ENCODE results near the gene JAKMIP3.

The JAKMIP3 gene

GRCh38 chr10:132097609-132098377, 32.0 kb downstream of the JAKMIP3 start:
- DNase-seq (ENCODE audit: low read depth in 2 of 2): no peak

DNA sequence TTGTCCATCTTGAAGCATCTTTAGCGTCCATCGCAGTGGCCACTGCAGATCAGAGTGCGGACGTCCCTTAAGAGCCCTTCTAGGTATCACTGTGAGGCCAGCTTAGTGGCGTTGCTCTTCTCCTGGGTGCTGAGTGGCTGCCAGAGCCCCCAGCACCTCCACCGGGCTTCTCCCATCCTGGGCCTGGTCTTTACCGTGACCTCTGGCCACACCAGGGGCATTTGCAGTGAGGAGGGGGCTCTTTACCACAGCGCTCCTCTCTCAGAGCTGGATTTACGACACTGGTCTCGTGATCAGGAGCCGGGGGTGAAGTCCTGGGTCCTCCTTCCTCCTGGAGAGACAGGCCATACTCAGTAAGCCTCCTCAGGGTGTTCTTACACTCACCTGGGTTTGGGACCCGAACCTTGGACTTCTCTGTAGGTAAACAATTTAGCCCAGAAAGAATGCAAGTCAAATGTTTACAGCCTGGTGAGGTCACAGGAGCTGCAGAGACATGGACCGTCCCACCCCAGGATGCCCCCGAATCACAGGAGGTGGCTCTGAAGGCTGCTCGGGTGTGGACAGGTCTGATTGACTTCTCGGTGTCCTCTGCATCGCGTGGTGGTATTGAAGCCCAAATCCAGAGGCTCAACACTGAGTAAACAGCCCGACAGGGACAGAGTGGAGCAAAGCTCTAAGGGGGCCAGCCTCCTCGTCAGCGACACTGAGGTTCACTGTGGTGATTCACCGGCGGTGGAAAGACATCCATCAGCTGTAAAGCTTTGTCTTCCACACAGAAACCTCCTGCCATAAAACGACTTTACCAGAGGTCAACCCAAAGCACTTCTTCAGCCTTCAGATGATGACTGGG, 33.0 kb downstream of the JAKMIP3 start:
- DNase-seq (ENCODE audit: low read depth in 2 of 2): no peak

GRCh38 chr10:132099389-132100090, 33.8 kb downstream of the JAKMIP3 start:
- DNase-seq (ENCODE audit: low read depth in 2 of 2): no peak

GRCh38 chr10:132100091-132100481, 34.3 kb downstream of the JAKMIP3 start:
- DNase-seq (ENCODE audit: low read depth in 2 of 2): no peak

- DNase-seq (ENCODE audit: low read depth in 2 of 2): no peak
These were observed 35.0 kb downstream of the JAKMIP3 start for GRCh38 chr10:132100556-132101349.

GRCh38 chr10:132101529-132101928, 35.8 kb downstream of the JAKMIP3 start:
- no peak for DNase-seq (ENCODE audit: low read depth in 2 of 2)

GRCh38 chr10:132102071-132102716, 36.4 kb downstream of the JAKMIP3 start:
- DNase-seq (ENCODE audit: low read depth in 2 of 2): no peak

GRCh38 chr10:132102717-132103110, 37.0 kb downstream of the JAKMIP3 start:
- DNase-seq (ENCODE audit: low read depth in 2 of 2): no peak

DNA sequence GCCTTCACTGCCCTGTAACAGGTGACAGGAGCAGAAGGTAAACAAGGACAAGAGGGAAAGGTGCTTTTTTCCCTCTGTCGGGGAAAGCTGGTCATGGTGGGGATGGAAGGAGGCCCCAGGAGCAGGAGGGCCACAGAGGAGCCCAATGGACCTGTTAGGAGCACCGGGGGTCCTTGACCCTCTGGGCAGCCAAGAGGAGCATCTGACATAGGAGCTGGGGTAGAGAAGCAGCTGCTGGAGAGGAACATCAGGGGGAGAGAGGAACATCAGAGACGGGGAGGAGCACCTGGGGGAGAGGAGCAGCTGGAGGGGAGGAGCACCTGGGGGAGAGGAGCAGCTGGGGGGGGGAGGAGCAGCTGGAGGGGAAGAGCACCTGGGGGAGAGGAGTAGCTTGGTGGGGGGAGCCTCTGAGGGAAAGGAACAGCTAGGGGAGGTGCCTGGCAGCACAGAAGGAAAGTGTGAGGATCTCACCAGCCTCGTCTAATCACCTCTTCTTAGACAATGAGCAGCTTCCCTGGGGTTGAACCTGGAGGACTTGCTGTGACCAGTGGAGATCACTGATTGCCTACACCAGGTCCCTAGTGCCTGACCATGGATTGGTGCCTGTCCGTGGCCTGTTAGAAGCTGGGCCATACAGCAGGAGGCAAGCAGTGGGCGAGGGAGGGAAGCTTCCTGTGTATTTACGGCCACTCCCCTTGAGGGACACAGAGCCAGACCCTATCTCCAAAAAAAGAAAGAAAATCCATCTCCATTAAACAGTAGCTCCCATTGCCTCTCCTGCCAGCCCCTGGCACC, 37.6 kb downstream of the JAKMIP3 start:
- no peak for DNase-seq (ENCODE audit: low read depth in 2 of 2)

- no peak for DNase-seq (ENCODE audit: low read depth in 2 of 2)
These were observed 38.3 kb downstream of the JAKMIP3 start for GRCh38 chr10:132104062-132104461.

DNA sequence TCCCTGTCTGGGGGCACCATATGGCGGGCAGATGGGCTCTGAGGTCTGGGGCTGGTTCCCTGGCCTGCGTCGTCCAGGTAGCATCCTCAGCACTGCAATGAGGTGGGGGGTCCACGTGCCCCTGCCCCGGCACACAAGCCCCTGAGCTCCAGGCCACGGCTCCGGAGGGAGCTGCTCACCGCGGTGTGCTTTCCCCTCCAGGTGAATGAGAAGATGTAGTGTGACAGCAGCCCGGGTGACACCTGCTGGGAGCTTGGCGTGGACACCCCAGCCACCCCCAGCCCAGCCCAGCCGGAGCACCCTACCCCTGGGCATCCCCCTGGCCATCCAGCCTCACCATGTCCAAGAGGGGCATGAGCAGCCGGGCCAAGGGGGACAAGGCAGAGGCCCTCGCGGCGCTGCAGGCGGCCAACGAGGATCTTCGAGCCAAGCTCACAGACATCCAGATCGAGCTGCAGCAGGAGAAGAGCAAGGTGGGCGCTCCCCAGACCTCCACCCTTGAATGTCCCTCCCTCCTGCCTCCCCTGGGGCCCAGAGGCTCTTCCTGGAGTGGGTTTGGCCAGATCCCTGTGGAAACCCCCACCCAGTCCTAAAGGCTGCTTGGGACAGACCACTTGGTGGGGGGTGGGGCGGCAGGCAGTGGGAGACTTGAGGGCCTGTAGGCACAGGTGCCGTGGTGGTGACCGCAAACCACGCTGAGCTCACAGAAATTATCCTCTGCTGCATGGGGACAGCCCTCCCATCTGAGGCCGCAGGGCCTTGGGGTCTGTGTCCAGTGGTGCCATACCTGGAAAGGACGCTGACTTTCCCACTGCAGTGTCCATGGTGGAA, 38.9 kb downstream of the JAKMIP3 start:
- no peak for DNase-seq (ENCODE audit: low read depth in 2 of 2)

DNA sequence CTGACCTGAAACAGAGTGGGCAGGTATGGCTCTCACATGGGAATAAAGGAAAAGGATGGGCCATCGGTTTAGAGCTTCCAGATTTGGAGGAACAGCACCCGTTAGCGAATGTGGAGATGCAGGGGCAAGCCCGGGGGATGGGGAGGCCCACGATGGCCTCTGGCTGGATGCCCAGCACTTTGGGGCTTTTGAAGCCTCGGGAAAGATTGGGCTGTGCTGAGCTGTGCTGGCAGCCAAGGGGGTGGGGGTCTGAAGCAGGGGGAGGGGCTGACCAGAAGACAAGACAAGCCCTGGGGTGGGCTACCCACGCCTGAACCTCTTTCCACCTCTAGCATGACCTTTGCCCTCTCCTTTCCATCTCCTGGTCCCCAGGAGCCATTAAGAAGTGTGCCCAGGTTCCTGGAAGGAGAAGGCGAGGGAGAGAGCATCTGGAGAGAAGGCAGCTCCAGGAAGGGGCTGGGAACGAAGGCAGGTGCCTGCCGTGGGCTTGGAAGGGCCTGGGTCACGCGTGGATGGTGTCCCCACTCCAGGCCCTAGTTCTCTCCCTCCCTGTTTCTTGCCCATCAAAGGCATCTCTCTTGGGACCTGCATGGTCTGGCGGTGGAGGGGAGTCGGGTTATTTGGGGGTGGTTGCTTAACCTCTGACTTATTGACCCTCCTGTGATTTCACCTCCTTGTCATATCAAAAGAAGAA, 39.7 kb downstream of the JAKMIP3 start:
- no peak for DNase-seq (ENCODE audit: low read depth in 2 of 2)

DNA sequence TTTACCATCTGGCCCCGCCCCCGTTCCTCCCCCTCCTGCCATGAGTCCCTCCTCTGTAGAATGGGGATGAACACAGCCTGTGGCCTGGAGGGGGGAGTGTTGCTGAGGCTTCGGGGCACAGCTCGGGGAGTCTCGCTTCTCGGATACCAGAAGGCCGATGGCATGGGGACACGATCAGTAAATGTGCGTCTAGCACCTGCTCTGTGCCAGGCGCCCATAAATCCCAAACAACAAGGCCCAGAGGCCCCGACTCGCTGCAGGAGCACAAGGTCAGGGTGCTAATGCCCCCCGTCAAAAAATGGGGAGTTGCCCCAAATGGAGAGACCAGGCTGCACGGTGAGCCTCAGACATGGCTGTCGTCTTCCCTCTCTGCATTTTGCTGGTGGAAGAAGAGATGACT, 40.7 kb downstream of the JAKMIP3 start:
- DNase-seq (ENCODE audit: low read depth in 2 of 2): no peak

- no peak for DNase-seq (ENCODE audit: low read depth in 2 of 2)
These were observed 41.6 kb downstream of the JAKMIP3 start for GRCh38 chr10:132107186-132107948.

DNA sequence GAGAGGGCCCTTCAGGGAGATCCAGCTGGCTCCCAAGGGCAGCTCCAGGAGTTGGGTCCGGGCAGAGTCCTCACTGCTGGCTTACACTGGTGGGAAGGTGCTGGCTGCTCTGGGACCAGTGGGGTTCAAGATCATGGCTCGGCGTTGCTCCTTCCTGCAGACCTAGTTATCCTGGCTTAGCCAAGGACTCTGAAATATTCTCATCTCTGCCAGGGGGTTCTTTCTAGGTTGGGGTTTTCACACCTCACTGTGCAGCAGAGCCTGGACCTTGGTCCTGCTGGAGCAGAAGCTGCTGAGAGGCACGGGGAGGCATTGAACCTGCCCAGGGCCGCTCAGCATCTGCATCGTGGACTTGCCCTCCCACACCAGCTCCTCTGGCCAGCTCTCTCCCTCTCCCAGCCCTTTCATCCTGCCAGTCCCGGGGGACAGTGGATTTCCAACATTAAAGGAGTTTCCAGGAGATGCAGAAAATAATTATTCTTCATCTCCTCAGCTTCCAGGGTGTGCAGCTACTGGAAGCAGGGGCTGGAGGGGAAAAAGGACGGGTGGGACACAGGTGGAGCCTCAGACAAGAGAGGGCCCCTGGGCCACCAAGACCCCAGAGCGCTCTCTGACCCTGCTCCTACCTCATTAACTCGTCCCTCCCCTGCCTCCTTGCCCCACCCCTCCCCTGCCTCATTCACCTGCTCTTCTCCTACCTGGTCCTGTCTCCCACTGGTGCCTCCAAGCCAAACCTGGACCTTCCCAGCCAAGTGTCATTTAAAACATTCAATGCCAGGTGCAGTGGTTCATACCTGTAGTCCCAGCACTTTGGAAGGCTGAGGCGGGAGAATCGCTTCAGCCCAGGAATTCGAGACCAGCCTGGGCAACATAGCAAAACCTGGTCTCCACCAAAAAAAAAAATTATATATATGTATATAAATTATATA, 42.5 kb downstream of the JAKMIP3 start:
- DNase-seq (ENCODE audit: low read depth in 2 of 2): no peak

GRCh38 chr10:132109341-132110110, 43.8 kb downstream of the JAKMIP3 start:
- DNase-seq (ENCODE audit: low read depth in 2 of 2): no peak

Data from stimulated activated CD8-positive, alpha-beta memory T cell treated with anti-CD3 and anti-CD28 coated beads, Interleukin-15, amount 100 ng/mL, for 4 hours (primary cell).